CD4-positive, alpha-beta T cell (primary cell): ENCODE data around the gene MAML2. TPM values are rescaled to one million over a fixed set of nuclear protein-coding genes. Genes with fewer than 3 reads are reported as not detected.
A peak's percentile ranks its signal among the peaks of the same experiment; 100 is the strongest.
"Not testable (repeated sequence)": the region's sequence is repeated elsewhere in the genome, so short reads cannot be mapped to it uniquely, and the experiment has no call there.

Experiments
- ATAC-seq: fragments of 200-7000 bp; cut with Tn5 transposase; one replicate; pipeline ENCODE4 v1.10.0; 2022; ENCODE audit warnings: mild to moderate bottlenecking; ENCODE audit not compliant: poor library complexity
- CTCF ChIA-PET: fragments of 350-600 bp; sonication (Branson Sonifier 250); formaldehyde crosslinking; loops from one replicate; lab custom pipeline; 2021; ENCODE audit warnings: antibody characterized with exemption, inconsistent platforms; lab: Charles Lee
- POLR2A ChIA-PET: fragments of 350-600 bp; sonication (Branson Sonifier 250); formaldehyde crosslinking; loops from one replicate; lab custom pipeline; 2021; ENCODE audit warnings: antibody characterized with exemption, inconsistent platforms; lab: Charles Lee
- DNase-seq, 14 experiments: peaks; one replicate each; pipeline ENCODE4 v3.0.0-alpha.2; 2013 to 2020; ENCODE audit warnings: mixed read lengths in 2 of 14
- H3K27ac ChIP-seq, 2 donors: one replicate each; pipeline versions ENCODE4 v1.5.1 to v1.7.0; 2013; ENCODE audit warnings: low read length in 2 of 2, low read depth in 1 of 2, mild to moderate bottlenecking in 1 of 2
- H3K27me3 ChIP-seq, 2 experiments: 1 replicate in 1 of 2; 2 replicates in 1 of 2; pipeline versions ENCODE4 v1.6.1 to v1.7.0; 2013; ENCODE audit warnings: low read length in 2 of 2, control low read depth in 1 of 2, mild to moderate bottlenecking in 1 of 2, moderate library complexity in 1 of 2; ENCODE audit not compliant: insufficient read depth in 2 of 2, control insufficient read depth in 1 of 2
- H3K36me3 ChIP-seq: one replicate; pipeline ENCODE4 v1.6.1; 2013; ENCODE audit warnings: low read length, control low read depth; ENCODE audit not compliant: insufficient read depth
- H3K4me1 ChIP-seq: one replicate; pipeline ENCODE4 v1.6.1; 2013; ENCODE audit warnings: low read length, control low read depth; ENCODE audit not compliant: insufficient read depth
- H3K4me3 ChIP-seq: one replicate; pipeline ENCODE4 v1.5.1; 2013; ENCODE audit warnings: mild to moderate bottlenecking, low read length, moderate library complexity
- H3K9me3 ChIP-seq, 2 experiments: 1 replicate in 1 of 2; 2 replicates in 1 of 2; pipeline versions ENCODE4 v1.6.1 to v1.7.0; 2013; ENCODE audit warnings: low read length in 2 of 2, mild to moderate bottlenecking in 2 of 2, control low read depth in 1 of 2, moderate library complexity in 1 of 2; ENCODE audit not compliant: control insufficient read depth in 1 of 2, insufficient read depth in 1 of 2
- H3K27ac Mint-ChIP-seq: one replicate; pipeline ENCODE4 v1.8.0; 2020; ENCODE audit warnings: mixed read lengths
- H3K27me3 Mint-ChIP-seq: one replicate; pipeline ENCODE4 v1.8.0; 2021; ENCODE audit warnings: mixed read lengths
- H3K36me3 Mint-ChIP-seq: one replicate; pipeline ENCODE4 v1.8.0; 2021; ENCODE audit warnings: low read depth, mixed read lengths
- H3K4me1 Mint-ChIP-seq: one replicate; pipeline ENCODE4 v1.8.0; 2021; ENCODE audit warnings: low read depth, mixed read lengths
- H3K4me3 Mint-ChIP-seq: one replicate; pipeline ENCODE4 v1.8.0; 2020; ENCODE audit warnings: mild to moderate bottlenecking, mixed read lengths
- H3K9me3 Mint-ChIP-seq: one replicate; pipeline ENCODE4 v1.8.0; 2020; ENCODE audit warnings: mixed read lengths
- intact Hi-C, 2 experiments: fragments of 100-400 bp; cut with DNase I in 1 of 2; cut with micrococcal nuclease in 1 of 2; formaldehyde crosslinking; loops; one replicate each; pipeline versions ENCODE4 v1.15.1 to v1.9.0; 2023 to 2025; cut with DNase I, micrococcal nuclease
- total RNA-seq, 174 experiments: library from RNA in 2 of 174; stranded (reverse) in 2 of 174; gene quantifications; one replicate each; pipeline ENCODE4 v1.2.3 and lab custom pipeline; 2021 to 2026
- TF ChIP-seq, protein P1 (sequence below): fragments of 200-600 bp; IDR thresholded peaks from one replicate; pipeline ENCODE4 v1.8.0; 2022; ENCODE audit warnings: antibody characterized with exemption, mild to moderate bottlenecking

Gene MAML2
- total RNA-seq, 2 experiments from 2014 or later = 58.8 to 59.8 TPM

DNA sequence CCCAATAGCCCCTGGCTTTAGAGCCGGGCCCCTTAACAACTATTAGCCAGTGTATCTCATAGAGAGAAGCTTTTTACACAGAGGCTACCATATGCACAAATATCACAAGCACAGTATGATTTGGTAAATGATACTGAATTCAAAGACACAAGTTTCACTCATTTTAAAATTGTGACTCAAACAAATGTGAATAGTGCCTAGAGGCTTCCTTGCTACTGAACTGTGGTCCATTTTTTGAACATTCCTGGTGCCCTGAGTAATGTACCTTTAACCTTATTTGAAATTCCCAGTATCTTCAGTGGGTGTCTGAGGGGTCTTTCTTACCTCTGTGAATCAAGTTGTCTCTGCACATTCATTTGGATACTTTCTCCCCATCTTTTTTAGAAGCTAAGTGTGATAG, 156.2 kb downstream of the MAML2 start:
- peaks cover 74% of the 10 kb centered on the region for H3K4me1 Mint-ChIP-seq
- H3K4me3 Mint-ChIP-seq = no peak overlapping the region
- H3K4me3 ChIP-seq = no peak overlapping the region
- no peaks in the 10 kb centered on the region for H3K27me3 Mint-ChIP-seq
- no peaks in the 10 kb centered on the region for H3K36me3 ChIP-seq
- ChIA-PET CTCF (interaction anchor here (1.2 kb wide), 1 partner anchor 156 kb away, joined by 4 read pairs; the partner anchor contains the start of gene MAML2), POLR2A (interaction anchor here (1.6 kb wide), 1 partner anchor 28 kb away, joined by 4 read pairs; no protein-coding TSS in a partner anchor)
- H3K4me1 ChIP-seq = peaks cover 9% of the 10 kb centered on the region
- H3K27me3 ChIP-seq = no peaks in the 10 kb centered on the region
- no peaks in the 10 kb centered on the region for H3K9me3 ChIP-seq
- DNase-seq = no peak
- H3K27ac ChIP-seq = no peak overlapping the region
- ATAC-seq = no peak
- intact Hi-C loops = no loop called here
- TF ChIP-seq, protein P1, sequence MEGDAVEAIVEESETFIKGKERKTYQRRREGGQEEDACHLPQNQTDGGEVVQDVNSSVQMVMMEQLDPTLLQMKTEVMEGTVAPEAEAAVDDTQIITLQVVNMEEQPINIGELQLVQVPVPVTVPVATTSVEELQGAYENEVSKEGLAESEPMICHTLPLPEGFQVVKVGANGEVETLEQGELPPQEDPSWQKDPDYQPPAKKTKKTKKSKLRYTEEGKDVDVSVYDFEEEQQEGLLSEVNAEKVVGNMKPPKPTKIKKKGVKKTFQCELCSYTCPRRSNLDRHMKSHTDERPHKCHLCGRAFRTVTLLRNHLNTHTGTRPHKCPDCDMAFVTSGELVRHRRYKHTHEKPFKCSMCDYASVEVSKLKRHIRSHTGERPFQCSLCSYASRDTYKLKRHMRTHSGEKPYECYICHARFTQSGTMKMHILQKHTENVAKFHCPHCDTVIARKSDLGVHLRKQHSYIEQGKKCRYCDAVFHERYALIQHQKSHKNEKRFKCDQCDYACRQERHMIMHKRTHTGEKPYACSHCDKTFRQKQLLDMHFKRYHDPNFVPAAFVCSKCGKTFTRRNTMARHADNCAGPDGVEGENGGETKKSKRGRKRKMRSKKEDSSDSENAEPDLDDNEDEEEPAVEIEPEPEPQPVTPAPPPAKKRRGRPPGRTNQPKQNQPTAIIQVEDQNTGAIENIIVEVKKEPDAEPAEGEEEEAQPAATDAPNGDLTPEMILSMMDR = no peak
- peaks cover 31% of the 10 kb centered on the region for H3K36me3 Mint-ChIP-seq
- H3K27ac Mint-ChIP-seq = peak overlapping the region; percentile 48
- no peaks in the 10 kb centered on the region for H3K9me3 Mint-ChIP-seq

DNA sequence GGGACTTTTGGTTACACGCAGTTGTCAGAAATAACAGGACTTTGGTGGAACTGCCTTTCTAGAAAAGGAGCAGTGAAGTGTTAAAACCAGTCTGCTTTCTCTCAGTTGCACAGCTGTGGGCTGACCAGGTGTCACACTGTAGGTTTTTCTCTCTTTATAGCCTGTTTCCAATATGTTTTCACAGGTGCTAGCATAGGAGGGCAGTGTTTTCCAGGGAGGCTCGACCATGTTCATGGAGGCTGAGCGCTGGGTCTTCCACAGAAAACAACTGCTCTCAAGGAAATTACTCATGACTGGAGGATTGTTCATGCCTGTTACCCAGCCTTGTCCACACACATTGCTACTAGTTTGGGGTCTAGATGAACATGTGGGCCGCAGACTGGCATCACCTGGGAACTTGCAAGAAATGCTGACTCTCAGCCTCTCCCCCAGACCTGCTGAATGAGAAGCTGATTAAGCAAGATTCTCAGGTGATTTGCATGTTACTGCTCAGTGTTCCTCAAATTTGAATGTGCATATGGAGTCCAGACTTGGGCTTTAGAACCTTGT, 157.7 kb downstream of the MAML2 start:
- ChIA-PET POLR2A (interaction anchor here (0.7 to 1.6 kb wide), 2 partner anchors 9 to 30 kb away, joined by 3 to 4 read pairs; no protein-coding TSS in a partner anchor), CTCF (interaction anchor here (1.1 kb wide), 1 partner anchor 12 kb away, joined by 3 read pairs; no protein-coding TSS in a partner anchor)
- H3K27ac Mint-ChIP-seq = no peak overlapping the region
- peaks cover 32% of the 10 kb centered on the region for H3K36me3 Mint-ChIP-seq
- TF ChIP-seq, protein P1 = no peak
- no peaks in the 10 kb centered on the region for H3K9me3 Mint-ChIP-seq
- ATAC-seq = no peak
- no peak for DNase-seq
- H3K27ac ChIP-seq = no peak overlapping the region
- no peaks in the 10 kb centered on the region for H3K27me3 ChIP-seq
- no peaks in the 10 kb centered on the region for H3K27me3 Mint-ChIP-seq
- no peaks in the 10 kb centered on the region for H3K36me3 ChIP-seq
- H3K4me1 Mint-ChIP-seq = peaks cover 78% of the 10 kb centered on the region
- intact Hi-C loops = no loop called here
- H3K9me3 ChIP-seq = no peaks in the 10 kb centered on the region
- peaks cover 8% of the 10 kb centered on the region for H3K4me1 ChIP-seq
- H3K4me3 ChIP-seq = no peak overlapping the region
- H3K4me3 Mint-ChIP-seq = no peak overlapping the region

DNA sequence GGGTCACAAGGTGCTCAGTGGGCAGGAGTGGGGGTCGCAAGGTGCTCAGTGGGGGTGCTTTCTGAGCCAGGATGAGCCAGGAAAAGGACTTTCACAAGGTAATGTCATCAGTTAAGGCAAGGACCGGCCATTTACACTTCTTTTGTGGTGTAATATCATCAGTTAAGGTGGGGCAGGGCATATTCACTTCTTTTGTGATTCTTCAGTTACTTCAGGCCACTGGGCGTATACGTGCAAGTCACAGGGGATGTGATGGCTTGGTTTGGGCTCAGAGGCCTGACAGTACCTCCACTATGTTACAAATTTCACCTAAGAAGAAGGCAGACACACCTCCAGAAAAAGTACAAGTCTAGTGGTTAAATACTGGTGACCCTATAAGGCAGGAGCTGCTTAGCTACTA, 162.1 kb downstream of the MAML2 start:
- intact Hi-C loops, H3K27ac ChIP-seq, ATAC-seq, H3K27me3 Mint-ChIP-seq, H3K27me3 ChIP-seq, H3K36me3 ChIP-seq, H3K4me3 Mint-ChIP-seq, H3K4me1 ChIP-seq, POLR2A ChIA-PET, CTCF ChIA-PET, DNase-seq, H3K4me3 ChIP-seq, H3K9me3 ChIP-seq, H3K9me3 Mint-ChIP-seq: not testable (repeated sequence)
- H3K27ac Mint-ChIP-seq = peak overlapping the region; percentile 31
- peaks cover 80% of the 10 kb centered on the region for H3K4me1 Mint-ChIP-seq
- peaks cover 49% of the 10 kb centered on the region for H3K36me3 Mint-ChIP-seq

DNA sequence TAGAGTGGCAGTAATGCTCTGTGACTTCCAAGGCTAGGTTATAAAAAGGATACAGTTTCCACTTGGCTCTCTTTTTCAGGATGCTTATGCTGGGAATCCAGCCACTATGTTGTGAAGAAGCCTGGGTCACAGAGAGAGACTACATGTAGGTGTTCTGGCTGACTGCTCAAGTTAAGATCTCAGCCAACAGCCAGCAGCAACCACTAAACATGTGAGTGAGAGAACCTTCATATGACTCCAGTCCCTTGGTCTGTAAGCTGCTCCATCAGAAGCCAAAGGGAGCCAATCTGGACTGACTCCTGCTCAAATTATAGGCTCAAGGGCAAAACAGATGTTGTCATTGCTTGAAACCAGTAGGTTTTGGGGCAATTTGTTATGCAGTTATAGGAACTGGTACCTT, 162.7 kb downstream of the MAML2 start:
- peaks cover 78% of the 10 kb centered on the region for H3K4me1 Mint-ChIP-seq
- CTCF ChIA-PET = no interaction called here

More for the DNA sequence above, 162.7 kb downstream of the MAML2 start:
- no peak for DNase-seq
- Mint-ChIP-seq H3K27me3 (no peaks in the 10 kb centered on the region), H3K4me3 (no peak overlapping the region), H3K27ac (peak overlapping the region; percentile 31), H3K9me3 (no peaks in the 10 kb centered on the region), H3K36me3 (peaks cover 44% of the 10 kb centered on the region)
- H3K36me3 ChIP-seq = no peaks in the 10 kb centered on the region
- no peak overlapping the region for H3K27ac ChIP-seq
- POLR2A ChIA-PET = interaction anchor here (1.0 kb wide), 1 partner anchor 45 kb away, joined by 3 read pairs; no protein-coding TSS in a partner anchor
- intact Hi-C loops = no loop called here
- H3K9me3 ChIP-seq = no peaks in the 10 kb centered on the region
- no peak overlapping the region for H3K4me3 ChIP-seq
- peaks cover 6% of the 10 kb centered on the region for H3K4me1 ChIP-seq
- TF ChIP-seq, protein P1 = no peak
- ATAC-seq = no peak
- no peaks in the 10 kb centered on the region for H3K27me3 ChIP-seq
